Left renal pelvis (tissue), 4 donors: ENCODE results near the gene RB1. TPM values are rescaled to one million over a fixed set of nuclear protein-coding genes. Genes with fewer than 3 reads are reported as not detected.
"Not testable (repeated sequence)": the region's sequence is repeated elsewhere in the genome, so short reads cannot be mapped to it uniquely, and the experiment has no call there.

Experiments
- DNase-seq, 4 donors: peaks; one replicate each; pipeline ENCODE4 v3.0.0-alpha.2; 2013; ENCODE audit warnings: low read depth in 4 of 4, low spot score in 3 of 4
- polyA plus RNA-seq, 4 donors: library from polyadenylated mRNA; unstranded; fragments of 120-200 nt; gene quantifications; one replicate each; pipeline ENCODE4 v1.2.1, GENCODE V29; 2013; ENCODE audit not compliant: insufficient read length in 4 of 4

Gene RB1
- polyA plus RNA-seq, 4 donors: 37.7 to 56.3 (median 47.2) TPM

GRCh38 chr13:48344264-48344663, 40.7 kb downstream of the RB1 start:
- no peak for DNase-seq

GRCh38 chr13:48346583-48346982, 43.0 kb downstream of the RB1 start:
- DNase-seq: no peak

GRCh38 chr13:48349525-48349924, 46.0 kb downstream of the RB1 start:
- no peak for DNase-seq

DNA sequence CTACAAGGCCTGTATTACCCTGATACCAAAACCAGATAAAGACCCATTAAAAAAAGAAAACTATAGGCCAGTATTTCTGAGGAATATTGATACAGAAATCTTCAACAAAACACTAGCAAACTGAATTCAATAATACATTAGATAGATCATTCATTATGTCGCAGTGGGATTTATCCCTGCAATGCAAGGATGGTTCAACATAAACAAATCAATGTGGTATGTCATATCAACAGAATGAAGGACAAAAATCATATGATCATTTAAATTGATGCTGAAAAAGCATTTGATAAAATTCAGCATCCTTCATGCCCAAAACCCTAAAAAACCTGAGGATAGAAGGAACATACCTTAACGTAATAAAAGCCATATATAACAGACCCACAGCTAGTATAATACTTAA, 50.0 kb downstream of the RB1 start:
- no peak for DNase-seq

DNA sequence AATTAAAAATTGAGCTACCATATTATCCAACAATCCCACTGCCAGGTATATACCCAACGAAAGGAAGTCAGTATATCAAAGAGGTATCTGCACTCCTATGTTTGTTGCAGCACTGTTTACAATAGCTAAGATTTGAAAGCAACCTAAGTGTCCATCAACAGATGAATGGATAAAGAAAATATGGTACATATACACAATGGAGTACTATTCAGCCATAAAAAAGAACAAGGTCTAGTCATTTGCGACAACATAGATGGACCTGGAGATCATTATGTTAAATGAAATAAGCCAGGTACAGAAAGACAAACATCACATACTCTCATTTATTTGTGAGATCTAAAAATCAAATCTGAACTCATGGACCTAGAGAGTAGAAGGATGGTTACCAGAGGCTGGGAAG, 52.0 kb downstream of the RB1 start:
- DNase-seq: not testable (repeated sequence)

DNA sequence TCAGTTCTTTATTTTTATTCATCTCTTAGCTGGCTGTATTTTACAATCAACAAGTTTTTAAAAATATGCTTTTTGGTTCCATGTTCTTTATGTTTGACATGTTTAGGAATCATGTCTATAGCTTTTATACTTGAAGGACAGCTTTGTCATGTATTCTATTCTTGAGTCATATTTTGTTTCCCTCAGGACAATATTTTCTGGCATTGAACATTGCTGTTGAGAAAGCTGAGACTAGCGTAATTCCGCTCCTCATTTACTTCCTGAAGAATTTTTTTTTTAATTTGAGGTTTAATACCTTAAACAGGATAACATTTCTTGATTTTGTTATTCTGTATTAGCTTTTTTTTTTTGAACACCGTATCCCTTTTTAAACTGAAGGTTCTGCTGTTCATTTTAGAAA, 53.2 kb downstream of the RB1 start:
- no peak for DNase-seq

- no peak for DNase-seq
These were observed 66.4 kb downstream of the RB1 start for GRCh38 chr13:48369988-48370387.

DNA sequence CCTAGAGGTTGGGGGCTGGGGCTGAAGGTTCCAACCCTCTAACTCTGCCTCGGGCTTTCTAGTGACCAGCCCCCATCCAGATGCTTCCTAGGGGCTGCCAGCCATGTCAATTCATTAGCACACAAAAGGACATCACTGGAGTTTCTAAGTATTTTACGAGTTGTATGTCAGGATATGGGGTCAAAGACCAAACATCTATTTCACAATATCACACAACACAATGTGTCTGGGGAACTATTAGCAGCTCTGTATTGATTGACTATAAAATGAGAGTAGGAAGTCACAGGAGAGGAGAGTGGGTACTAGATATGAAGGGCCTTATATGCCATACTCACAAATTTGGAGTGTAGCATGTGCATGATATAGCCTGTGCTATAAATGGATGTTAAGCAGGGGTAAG, 67.3 kb downstream of the RB1 start:
- no peak for DNase-seq

DNA sequence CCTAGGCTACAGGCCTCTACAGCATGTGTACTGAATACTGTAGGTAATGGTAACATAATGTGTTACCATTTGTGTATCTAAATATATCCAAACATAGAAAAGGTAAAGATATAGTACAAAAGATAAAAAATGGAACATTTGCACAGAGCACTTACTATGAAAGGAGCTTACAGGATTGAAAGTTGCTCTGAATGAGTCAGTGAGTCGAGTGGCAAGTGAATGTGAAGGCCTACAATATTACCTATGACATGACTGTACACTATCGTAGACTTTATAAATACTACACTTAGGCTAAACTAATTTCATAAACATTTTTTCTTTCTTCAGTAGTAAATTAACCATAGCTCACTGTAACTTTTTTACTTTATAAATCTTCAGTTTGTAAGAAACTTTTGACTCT, 74.3 kb downstream of the RB1 start:
- no peak for DNase-seq

- DNase-seq: no peak
These were observed 77.0 kb downstream of the RB1 start for GRCh38 chr13:48380581-48380980.

- DNase-seq: no peak
These were observed 79.8 kb downstream of the RB1 start for GRCh38 chr13:48383384-48383783.

- DNase-seq: no peak
These were observed 83.3 kb downstream of the RB1 start for GRCh38 chr13:48386816-48387215.

GRCh38 chr13:48391257-48391656, 87.7 kb downstream of the RB1 start:
- no peak for DNase-seq

DNA sequence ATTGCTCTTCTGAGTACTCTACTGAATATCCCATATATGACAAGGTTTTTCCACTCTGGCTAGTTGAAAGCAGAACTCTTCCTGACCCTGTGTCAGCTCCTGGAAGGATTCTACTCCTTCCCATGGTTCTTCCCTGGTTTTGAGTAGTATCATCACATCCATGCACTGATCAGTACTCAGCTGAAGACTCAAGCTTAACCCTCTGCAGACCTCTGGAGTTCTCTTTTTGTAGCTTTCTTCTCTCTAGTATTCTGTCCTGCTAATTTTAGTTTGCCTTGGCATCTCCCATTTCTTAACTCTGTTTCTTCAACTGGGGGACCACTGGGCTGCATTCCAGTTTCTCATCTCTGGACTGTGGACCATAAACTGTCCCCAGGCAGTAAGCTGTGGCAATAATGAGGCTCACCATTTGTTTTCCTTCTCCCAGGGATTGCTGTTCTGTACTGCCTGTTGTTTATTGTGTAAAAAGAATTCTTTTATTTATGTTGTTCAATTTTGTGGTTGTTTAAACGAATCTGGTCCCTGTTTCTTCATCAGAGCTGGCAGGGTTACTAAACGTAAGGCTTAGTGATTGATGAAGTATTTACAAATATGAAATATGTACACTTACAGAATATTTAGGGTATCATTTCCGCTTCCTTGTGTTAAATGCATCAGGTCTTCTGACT, 89.6 kb downstream of the RB1 start:
- no peak for DNase-seq

GRCh38 chr13:48393698-48394085, 90.1 kb downstream of the RB1 start:
- DNase-seq: no peak

DNA sequence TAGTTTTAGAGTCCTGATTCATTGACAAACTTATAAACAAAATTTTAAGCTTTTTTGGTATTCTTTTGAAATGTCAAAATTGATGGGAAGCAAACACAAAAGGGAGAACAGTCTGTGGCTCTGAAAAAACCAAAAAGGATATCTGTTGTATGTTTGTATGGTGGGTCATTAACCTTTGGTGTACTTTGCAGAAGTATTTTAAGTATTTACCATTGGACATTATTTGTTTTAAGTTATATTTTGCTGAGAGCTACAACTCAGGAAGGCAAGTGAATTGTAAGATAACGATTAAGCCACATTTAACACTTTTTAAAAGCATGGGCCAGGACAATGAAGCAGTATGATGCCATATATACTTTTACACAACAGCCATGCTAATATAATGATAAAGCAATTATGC, 94.2 kb downstream of the RB1 start:
- DNase-seq: no peak

GRCh38 chr13:48398450-48399095, 95.0 kb downstream of the RB1 start:
- DNase-seq: no peak

DNA sequence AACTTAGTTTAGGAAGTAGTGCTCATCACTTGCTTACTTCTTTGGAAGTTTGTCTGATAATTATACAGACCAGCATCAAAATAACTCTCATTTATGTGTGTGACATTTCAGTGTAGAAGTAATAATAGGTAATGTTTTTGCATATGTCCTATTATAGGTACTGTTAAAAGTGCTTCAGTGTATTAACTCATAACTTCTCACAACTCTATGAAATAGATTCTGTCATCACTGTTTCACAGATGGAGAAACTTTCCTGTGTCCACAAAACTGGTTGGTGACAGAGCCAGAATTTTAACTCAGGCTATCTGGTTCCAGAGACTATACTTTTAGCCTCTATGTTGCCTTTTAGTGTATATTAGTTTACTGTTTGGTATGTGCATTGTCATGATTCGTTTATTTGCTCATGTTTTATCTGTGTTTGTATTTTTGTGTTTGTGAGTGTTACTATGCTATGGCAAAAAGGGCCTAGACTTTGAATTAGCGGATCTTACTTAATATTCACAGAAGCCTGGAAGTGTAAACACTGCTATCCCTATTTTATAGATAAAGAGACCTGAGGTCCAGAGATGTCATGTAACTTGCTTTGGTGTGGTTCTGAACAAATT, 96.6 kb downstream of the RB1 start:
- DNase-seq: no peak

DNA sequence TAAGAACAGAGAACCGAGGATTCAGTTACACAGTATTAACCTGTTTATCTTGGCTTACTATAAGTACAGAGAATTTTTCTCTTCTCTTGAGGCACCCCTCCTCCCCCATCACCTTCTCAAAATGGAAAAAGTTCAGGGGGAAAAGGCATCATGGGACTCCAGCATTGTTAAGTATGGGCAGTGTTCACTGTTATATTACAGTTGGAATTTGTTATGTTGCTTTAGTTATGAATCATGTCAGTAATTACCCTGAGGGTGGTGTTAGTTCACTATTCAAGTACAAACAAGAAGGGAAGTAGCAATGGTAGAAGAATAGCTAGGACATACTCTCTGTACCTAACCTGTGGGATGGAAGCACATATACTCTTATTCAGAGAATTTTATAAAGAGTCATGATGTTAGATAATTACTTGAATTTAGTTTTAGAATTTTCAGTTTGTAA, 97.3 kb downstream of the RB1 start:
- DNase-seq: no peak

- DNase-seq: no peak
These were observed 97.9 kb downstream of the RB1 start for GRCh38 chr13:48401480-48401879.

DNA sequence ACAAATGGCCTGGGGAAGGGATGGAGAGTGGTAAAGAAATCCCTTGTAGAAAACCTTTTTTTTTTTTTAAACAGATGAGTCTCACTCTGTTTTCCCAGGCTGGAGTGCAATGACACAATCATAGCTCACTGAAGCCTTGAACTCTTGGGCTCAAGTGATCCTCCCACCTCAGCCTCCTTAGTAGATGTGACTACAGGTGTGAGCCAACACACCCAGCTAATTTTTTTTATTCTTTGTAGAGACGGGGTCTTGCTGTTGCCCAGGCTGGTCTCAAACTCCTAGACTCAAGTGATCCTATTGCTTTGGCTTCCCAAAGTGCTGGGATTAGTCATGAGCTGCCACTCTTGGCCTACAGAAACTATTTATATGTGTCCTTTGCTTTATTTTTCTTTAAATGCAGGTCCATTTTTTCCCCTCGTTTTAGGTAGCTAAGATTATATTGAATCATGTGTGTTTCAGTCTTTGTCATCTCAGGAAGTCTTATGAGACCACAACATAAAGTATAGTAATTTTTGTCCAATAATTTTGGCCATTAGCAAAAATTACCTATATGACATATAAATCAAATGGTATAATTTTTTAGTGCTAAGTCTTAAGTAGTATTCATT, 98.9 kb downstream of the RB1 start:
- DNase-seq: no peak

GRCh38 chr13:48403151-48403631, 99.6 kb downstream of the RB1 start:
- no peak for DNase-seq
